Stimulated activated CD8-positive, alpha-beta memory T cell treated with anti-CD3 and anti-CD28 coated beads, Interleukin-15, amount 100 ng/mL, for 24 hours (primary cell): ENCODE measurements around the gene NRG2.

Source experiments
- DNase-seq: peaks from one replicate; pipeline ENCODE4 v3.0.0-alpha.2; 2020; ENCODE audit warnings: low read depth

Gene NRG2

DNA sequence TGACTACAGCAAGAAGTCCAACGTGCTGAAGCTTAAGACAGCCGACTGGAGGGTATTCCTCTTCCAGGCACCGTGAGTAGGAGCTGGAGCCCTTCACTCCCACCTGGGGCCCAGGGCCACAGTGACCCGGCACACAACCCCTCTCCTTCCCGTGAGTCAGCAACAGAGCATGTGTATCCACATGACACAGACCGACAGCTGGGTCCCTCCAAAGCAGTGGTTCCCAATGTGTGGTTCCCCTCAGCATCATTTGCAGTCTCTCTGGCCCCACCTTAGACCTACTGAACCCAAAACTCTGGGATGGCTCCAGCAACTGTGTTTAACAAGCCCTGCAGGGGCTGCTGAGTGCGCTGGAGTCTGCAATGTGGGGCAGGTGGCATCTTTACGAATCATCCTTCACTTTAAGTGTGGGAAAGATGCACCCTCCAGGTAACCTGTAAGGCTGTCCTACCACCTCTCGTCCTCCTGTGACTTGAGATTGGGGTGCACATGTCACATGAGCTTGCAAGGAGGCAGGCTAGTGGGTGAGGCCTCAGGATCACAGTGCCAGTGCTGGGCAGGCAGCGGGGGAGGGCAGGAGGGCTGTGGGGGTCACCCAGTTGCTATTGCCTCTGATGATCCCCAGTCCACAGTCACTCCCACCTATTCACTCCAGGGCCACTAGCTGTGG is 205.3 kb downstream of the NRG2 start:
- DNase-seq, result no peak

DNA sequence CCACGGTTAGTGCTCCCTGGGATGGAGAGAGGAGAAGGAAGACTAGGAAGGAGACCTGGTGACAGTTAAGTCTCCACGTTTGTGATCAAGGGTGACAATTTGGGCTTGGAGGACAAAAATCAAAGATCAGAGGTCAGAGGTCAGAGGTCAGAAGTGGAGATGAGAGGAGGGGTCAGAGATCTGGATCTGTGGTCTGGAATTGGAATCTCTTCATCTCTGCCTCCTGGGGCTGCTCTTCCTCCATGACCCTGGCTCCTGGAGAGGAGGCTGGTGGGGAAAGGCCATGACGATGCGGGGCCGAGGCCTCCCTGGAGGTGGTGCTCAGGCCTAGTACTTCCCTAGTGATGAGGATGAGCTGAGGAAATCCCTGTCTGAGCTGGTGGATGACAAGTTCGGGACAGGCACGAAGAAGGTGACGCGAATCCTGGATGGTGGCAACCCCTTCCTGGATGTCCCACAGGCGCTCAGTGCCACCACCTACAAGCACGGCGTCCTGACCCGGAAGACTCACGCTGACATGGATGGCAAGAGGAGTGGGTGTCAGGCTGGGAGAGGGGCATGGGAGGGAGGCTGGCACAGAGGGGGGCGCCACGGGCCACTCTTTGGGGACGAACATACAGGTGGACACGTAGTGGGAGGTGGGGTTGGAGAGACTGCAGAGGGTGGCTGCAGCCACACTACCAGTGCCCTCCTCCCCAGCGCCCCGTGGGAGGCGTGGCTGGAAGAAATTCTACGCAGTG is 206.5 kb downstream of the NRG2 start:
- DNase-seq, result no peak

DNA sequence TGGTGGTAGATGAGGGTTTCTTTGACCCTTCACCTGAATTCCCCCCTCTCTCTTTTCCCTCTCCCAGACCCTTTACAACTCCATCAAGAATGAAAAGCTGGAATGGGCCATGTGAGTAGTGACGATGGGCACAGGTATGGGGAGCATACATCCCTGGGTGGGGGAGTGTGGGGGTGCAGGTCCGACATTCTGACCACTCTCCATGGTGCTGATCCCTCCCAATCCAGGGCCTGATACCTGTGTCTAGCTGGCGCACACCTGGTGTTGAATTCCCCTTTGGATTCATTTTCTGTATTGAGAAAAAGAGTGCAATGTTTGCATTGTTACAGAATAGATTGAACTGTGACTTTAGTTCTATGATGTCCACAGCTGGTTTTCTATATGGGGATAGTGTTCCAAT is 207.4 kb downstream of the NRG2 start:
- no peak for DNase-seq

DNA sequence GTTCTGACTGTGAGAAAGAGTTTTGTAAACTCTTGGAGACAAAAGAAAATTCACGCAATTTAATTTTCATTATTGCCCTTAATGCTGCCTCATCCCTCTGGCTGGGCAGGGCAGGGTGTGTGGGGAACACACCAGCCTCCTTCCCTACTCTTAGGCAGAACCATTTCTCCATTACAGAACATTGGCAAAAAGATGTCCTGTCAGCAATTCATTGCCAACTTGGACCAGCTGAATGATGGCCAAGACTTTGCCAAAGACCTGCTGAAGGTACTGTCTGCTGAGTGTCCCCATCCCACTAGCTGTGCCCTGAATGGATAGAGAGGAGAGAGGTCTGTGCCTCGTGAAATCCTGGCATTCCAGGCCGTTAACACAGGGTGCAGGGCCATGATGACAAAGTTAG is 209.6 kb downstream of the NRG2 start:
- no peak for DNase-seq

DNA sequence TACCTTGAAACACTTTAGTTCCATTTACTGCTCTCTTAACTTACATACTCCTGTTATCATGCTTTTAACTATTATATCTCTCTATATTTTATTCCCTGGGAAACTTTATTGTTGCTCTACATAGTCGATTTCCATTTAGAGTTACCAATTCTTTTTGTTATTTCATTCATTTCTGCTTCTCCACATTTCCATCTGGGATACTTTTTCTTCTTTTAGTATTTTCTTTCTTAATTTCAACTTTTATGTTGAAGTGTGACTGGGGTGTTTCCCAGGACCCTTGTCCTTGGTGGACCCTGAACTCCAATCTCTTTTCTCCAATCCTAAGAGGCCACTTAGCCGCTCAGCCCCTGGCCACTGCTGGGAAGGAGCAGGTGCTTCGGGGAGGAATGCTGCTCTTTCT is 211.5 kb downstream of the NRG2 start:
- DNase-seq, result no peak

DNA sequence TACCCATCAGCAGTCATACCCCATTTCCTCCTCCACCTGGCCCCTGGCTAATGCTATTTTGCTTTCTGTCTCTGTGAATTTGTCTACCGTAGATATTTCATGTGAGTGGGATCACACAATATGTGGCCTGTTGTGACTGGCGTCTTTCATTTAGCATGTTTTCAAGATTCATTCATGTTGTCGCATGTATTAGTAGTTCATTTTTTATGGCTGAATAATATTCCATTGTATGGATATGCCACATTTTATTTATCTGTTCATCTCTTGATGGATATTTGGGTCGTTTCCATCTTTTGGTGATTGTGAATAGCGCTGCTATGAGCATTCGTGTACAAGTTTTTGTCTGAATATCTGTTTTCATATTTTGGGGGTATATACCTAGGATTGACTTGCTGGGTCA is 213.6 kb downstream of the NRG2 start:
- DNase-seq, result no peak

DNA sequence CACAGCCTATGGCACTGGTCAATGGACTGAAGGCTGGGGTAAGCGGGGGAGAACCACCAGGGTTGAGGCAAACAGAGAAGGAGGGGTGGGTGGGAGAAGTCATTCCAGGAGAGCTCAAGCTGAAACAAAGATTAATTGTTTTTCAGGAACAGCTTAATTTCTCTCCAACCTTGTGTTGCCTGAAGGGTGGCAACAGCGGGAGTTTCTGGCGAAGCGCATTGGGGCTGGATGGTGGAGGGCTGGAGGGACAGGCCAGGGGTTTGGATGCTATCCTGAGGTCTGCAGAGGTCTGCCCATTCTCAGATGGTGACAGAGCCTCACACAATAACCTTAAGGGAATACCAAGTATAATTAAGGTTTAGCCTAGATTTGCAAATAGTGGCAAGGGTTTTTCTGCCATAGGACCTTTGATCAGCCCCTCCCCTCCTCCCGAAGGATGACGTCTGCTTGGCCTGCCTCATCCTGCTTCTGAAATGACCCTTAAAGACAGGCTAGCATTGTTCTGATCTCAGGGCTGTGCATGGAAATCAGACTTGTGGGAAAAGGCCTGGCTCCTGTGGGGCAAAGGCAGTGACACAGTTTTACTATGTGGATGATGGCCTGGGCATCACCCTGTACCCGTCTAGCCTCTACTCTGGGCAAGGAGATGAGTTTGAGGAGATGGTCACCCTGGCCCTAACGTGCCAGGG is 214.7 kb downstream of the NRG2 start:
- DNase-seq, result no peak

DNA sequence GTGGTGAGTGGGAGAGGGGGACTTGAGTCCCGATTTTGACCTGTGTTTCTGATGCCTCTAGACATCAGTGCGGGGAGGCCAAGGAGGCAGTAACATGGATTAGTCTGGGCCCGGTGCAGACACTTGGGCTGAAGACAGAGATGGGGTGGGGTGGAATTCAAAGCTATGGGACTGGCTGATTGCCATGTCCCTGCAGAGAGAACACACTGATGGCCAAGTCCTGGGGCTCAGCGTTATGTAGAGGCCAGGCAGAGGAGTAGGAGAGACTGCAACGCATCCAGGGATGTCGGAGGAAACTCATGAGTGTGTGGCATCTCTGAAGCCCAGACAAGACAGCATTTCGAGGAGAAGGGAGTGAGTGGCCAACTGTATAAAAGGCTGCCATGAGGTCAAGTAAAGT is 217.4 kb downstream of the NRG2 start:
- DNase-seq, result no peak

DNA sequence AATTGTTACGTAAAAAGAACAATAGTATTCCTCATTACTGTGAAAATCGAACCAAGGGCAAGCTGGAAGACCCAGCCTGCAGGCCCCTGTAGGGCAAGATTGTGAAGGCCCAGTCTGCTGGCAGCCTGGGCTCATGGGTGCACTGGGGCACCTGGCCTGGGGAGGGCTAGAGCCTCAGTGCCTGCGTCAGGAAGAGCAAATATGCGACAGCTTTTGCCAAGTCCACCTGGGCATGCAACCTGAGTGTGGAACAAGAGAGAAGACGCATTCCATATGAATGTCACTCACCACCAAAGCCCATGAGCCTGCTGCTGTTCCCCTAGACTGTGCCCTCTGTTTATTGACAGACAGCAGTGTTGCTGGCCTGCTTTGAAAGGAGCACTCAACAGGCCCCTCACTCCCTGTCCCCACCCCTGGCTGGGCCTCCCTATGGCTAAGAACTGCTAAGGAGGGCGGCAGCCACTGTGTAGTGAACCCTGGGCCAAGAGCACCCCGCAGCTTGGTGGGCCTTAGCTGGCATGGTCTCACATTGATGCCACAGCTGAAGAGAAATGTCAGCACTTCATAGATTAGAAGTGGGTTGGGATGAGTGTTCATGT is 219.2 kb downstream of the NRG2 start:
- DNase-seq, result no peak

DNA sequence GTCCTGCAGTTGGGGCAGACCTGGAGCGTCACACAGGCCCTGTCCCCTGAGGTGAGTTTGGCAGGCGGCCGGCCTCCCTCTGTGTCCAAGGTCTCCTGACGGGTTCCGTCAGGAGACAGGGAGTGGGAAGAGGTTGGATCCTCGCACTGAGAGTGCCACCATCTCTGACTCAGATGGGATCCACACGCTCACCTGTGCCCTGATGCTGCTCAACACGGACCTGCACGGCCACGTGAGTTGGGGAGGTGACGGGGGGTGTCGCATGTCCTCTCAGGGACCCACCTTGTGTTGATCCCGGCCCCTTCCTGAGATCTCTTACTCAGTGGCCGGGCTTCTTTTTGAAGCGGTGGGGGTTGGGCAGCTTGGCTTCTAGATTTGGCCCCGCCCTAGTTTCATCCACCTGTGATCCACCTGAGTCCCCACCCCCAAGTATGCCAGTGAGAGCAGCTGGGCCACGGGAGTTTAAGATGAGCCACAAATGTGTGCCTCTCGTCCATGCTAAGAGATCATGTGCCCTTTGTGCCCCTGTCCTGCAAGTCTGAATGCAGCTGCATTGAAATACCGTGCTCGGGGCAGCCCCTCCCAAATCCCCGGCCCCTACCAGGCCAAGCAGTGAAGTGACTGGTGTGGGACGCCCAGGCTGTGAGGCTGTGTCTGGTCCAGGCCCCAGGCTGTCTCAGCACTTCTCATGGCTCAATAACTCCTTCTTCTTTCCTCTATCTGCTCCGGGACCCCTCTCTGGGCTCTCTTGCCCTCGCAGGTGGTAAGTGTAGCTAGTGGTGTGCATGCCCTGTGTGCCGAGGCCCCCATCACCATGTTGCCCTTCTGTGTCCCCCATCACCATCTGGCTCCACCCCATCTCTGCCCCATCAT is 220.3 kb downstream of the NRG2 start:
- DNase-seq, result no peak

DNA sequence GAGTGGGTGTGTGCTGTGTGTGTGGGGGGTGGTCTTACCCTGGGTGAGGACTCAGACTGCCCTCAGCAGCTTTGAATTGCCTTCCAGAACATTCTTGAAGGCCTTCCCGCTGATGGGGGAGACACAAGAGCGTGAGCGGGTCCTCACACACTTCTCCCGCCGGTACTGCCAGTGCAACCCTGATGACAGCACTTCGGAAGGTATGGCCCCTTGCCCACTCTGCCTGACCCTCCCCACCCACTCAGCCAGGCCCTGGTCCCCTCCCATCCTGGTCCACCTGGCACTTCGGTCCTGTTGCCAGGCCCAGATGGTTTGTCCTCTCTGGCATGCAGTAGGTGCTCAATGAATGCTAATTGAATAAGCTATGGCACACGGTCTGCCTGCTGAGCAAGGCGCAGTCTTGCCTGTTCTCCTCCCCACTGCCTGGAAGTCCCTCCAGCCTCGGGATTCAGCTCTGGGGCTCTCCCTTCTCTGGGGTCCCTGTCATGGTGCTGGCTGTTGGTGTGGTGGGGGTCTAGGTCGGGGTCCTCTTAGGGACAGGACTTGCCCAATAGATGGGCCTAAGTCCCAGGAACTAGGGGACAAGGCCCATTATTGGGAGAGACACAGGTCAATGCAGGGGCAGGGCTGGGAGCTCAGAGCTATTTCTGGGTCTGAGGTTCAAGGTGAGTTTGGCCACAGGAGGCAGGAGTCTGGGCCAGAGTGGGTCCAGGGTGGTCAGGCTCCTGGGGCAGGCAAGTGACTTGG is 221.1 kb downstream of the NRG2 start:
- DNase-seq, result no peak

DNA sequence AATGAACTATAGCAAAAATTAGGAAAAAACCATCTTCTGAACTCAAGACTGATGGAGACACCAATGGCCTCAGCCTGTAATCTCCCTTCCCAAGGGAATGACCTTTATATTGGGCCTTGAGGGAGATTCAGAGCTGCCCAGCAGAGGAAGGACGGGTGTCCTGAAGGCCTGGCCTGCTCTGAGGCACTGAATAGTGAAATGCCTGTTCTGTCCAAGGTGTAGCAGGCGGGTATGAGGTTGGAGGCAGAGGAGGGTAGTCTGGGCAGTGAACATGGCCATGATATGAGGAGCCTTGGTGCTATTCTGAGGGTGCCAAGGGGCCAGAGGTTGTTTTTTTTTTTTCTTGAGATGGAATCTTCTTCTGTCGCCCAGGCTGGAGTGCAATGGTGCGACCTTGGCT is 222.5 kb downstream of the NRG2 start:
- DNase-seq, result no peak

DNA sequence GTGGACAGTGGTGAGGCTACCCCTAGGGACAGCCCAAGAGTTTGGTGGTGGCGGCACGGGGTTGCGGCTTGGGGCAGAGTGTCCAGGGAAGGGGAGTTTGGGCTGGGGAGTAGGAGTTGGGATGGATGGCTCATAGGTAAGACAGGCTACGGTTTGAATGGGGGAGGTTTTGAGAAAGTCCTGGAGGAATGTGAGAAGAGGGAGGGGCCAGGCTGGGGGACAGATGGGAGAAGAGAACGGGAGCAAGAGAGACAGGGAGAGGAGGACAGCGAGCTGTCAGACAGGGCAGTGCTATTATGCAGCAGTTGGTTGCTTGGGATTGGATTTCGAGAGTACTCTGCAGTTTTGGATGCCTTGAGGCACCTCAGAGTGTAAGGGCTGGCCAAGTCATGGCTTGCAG is 223.0 kb downstream of the NRG2 start:
- no peak for DNase-seq

DNA sequence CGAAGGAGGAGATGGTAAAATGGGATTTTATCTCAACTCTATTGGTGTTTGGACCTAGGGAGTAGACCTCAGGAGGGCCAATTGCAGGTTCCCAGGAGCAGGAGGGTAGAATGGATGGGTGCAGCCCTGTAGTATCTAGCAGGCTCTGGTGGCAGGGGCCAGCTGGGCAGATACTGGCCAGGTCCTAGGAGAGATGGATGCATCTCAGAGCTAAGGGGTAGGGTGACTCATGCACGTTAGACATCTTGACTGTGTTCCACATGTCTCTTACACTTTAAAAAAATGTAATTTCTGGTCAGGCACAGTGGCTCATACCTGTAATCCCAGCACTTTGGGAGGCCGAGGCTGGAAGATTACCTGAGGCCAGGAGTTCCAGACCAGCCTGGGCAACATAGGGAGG is 225.1 kb downstream of the NRG2 start:
- no peak for DNase-seq

DNA sequence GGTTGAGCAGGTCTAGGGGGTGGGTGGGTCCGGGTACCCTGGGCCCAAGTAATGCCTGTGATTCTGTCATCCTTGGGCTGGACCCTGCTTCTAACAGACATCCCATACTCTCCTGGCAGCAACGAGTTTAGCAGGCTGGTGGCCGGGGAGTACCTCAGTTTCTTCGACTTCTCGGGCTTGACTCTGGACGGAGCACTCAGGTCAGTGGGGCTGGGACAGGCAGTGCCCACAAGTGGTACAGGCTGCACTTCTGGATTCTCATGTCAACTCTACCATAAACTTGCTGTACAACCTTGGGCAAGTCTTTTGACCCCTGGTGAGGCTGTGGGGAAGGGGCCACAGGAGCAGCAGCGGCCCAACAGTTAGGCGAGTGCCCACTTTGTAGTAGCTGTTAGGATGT is 225.7 kb downstream of the NRG2 start:
- no peak for DNase-seq

DNA sequence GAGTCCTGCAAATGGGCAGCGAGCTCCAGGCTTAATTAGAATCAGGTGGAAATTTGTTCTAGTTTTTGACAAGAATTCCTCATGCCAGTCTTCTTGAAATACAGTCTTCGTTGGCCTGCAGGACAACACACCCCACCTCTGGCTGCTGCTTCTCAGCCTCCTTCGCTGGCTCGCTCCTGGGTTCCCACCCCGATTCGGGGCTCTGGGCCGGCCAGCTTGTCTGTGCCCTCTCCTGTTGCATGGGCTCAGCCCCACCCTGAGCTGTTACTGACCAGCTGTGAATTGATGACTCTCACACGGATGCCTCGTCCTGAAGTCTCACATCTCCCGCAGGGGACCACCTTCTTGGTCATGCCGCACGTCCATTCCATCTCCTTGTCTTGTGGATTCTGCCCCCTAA is 226.5 kb downstream of the NRG2 start:
- DNase-seq, result no peak

DNA sequence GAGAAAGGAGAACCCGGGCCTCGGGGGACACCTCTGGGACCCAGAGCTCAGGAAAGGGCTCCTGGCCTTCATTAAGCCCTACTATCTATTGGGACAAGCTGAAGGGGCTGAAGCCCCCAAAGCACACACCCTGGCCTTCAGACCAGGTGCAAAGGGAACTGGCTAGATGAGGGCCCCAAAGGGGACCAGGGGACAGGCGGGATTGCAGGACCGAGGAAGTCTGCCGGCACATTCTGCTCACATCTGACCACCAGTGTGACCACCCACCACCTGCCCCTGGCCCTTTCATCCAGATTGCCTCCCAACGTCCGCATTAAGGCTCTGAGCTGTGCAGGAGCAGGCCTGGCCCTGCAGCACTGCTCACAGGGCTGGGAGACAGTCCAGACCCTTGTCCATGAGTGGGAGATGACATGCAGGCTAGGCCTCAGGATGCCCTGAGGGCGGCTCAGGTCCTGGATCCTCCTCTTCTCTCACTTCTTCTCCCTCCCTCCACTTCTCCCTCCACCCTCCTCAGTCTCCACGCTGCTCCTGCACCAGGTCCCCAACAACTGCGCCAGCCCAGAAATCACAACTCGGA is 228.3 kb downstream of the NRG2 start:
- no peak for DNase-seq

DNA sequence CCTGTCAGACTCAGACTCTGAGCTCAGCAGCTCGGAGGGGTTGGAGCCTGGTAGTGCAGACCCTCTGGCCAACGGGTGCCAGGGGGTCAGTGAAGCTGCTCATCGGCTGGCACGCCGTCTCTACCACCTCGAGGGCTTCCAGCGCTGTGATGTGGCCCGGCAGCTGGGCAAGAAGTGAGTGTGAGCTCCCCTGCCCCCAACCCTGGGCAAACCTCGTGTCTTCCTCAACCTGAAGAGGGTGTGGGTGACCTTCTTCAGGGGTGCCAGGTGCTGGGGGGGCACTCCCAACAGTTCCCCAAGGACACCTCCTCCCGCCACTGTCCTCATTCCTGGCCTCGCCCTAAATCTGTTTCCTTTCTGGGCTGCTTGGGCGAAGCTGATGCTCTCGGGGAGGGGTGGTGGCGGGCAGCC is 228.9 kb downstream of the NRG2 start:
- DNase-seq, result no peak

DNA sequence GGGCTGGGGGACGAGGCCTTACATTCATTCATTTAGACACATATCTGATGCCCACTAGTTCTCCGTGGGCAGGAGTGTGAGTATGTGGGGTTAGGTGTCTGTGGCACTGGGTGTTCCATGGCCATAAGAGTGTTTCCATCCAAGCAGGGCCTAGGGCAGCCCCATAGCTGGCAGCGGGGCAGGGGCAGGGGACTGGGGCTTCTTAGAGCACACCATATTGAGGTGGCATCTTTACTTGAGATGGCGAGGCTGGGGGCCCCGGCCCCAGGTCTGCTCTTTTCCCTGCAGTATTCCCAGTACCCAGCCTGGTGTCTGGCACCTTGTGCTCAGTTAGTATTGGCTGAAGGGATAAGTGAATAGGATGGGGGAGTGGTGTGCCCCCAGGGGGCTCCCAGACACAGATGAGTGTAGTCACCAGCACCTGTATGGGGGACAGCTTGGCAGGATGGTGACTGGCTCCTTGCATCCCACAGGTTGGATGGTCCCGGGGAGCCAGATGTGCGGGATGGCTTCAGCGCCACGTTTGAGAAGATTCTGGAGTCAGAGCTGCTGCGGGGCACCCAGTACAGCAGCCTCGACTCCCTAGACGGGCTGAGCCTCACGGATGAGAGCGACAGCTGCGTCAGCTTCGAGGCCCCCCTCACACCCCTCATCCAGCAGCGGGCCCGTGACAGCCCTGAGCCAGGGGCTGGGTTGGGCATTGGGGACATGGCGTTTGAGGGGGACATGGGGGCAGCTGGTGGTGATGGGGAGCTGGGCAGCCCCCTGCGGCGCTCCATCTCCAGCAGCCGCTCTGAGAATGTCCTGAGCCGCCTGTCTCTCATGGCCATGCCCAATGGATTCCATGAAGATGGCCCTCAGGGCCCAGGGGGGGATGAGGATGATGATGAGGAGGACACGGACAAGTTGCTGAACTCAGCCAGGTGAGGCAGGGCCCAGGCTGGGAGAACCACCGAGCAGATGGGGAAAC is 230.0 kb downstream of the NRG2 start:
- no peak for DNase-seq

DNA sequence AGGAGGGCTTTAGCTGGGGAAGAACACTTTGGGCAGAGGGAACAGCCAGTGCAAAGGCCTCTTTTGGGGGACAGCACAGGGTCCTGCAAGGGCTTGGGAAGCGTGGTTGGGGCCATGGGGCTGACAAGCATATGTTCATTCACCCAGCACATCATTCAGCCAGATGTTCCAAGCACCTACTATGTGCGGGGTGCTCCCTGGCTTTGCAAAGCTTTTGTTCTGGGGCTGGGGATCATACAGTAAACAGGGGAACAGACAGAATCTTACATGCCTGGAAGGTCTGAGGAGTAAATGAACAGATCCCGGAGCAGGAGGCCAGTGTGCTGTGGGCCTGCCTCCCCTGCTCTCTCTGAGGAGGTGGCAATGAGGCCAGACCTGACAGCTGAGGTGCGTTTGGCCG is 230.8 kb downstream of the NRG2 start:
- no peak for DNase-seq
